ENCODE results near the gene MTF1.

The MTF1 gene

DNA sequence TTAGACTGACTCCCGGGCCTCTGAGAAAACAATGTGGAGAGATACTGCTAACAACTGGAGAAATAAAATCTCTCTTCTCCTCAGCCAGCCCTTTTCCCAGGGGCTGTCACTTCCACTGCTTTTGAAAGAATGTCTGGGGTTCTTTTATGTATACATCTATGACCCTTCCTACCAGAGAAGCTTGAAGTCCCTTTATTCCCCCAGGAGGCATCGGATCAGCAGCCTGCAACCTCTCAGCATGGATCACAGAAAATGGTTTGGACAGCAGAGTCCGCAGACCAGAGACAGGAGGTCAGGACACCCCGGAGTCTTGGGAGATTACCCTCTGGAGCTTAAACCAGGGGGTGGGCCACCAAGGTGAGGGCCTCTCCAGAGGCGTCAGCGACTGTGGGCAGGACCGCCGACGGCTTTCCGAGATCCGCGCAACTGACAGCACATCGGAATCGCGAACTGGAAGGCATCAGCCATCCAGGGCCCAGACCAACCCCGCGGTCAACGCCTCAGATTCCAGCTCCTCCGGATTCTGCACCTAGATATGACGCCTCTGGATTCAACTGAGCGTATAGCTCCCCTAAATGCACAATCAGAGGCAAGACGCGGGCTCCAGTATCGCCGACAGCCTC lies 95.5 kb downstream of the MTF1 start:
- no peaks in the 10 kb centered on the region for H3K4me1 ChIP-seq (ENCODE audit: control insufficient read depth, insufficient read depth, low read length, poor library complexity, severe bottlenecking)
- no peak overlapping the region for H3K27ac ChIP-seq (ENCODE audit: low read depth, low read length, severe bottlenecking)
- H3K9me3 ChIP-seq (ENCODE audit: control insufficient read depth, low read length), result no peaks in the 10 kb centered on the region
- 34 to 35% methylated on average over 24 of the region's 25 CpGs for WGBS, 2 experiments (ENCODE audit: insufficient coverage in 2 of 2)
- no peaks in the 10 kb centered on the region for H3K36me3 ChIP-seq (ENCODE audit: control insufficient read depth, insufficient read depth, low read length)
- H3K4me3 ChIP-seq (ENCODE audit: extremely low read depth, insufficient read depth, low read length, poor library complexity, severe bottlenecking), result no peak overlapping the region

DNA sequence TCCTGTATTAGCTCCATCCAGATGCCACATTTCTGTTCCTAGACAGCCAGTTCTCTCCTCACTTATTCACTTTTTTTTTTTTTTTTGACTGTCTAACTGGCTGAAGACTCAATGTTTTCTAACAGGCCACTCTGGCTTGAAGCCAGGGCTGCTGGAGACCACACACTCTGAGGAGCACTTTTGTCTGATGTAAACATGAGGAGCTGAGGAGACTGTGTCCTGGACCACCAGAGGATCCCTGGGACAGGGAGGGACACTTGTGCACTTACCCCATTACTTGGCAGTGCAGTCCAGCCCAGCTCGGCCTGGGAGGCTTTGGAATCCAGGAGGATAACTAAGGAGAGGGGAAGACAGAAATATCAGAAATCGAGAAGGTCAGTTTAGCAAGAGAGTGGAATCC lies 96.9 kb downstream of the MTF1 start:
- Histone ChIP-seq H3K4me1 (ENCODE audit: control insufficient read depth, insufficient read depth, low read length, poor library complexity, severe bottlenecking) (no peaks in the 10 kb centered on the region), H3K9me3 (ENCODE audit: control insufficient read depth, low read length) (no peaks in the 10 kb centered on the region), H3K4me3 (ENCODE audit: extremely low read depth, insufficient read depth, low read length, poor library complexity, severe bottlenecking) (no peak overlapping the region), H3K27ac (ENCODE audit: low read depth, low read length, severe bottlenecking) (no peak overlapping the region), H3K36me3 (ENCODE audit: control insufficient read depth, insufficient read depth, low read length) (no peaks in the 10 kb centered on the region)
- 29 to 59% methylated on average over 1 to 2 of the region's 2 CpGs for WGBS, 2 experiments (ENCODE audit: insufficient coverage in 2 of 2)

DNA sequence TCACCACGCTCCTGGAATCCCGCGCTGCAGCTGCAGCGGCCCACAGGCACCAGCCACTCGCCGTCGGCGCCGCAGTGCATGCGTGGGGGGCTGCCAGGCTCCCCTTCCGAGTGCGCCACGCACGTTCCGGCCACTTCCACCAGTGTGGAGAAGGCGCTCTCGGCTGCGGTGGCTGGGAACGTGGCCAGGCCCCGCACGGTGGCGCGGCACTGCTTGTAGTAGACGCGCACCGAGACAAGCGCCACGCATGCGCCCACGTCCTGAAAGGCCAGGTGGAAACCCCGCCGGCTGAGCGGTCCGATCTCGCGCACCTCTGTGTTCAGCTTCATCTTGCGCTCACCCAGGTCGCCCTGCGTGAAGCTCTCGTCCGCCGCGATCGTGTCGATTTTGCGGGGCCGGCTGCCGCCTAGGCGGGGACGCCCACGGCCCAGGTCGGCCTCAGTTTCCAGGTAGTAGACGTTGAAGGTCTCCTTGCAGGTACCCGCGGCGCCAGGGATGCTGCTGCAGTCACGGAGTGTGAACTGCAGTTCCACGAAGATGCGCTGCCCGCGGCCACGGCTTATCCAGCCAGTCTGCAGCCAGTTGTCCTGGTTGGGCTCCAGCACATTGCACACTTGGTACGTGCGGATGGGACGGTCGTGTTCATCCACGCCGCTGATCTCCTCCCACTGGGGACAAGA lies 97.8 kb downstream of the MTF1 start:
- no peak overlapping the region for H3K4me3 ChIP-seq (ENCODE audit: extremely low read depth, insufficient read depth, low read length, poor library complexity, severe bottlenecking)
- no peaks in the 10 kb centered on the region for H3K36me3 ChIP-seq (ENCODE audit: control insufficient read depth, insufficient read depth, low read length)
- WGBS, 2 experiments (ENCODE audit: insufficient coverage in 2 of 2), result 79 to 86% methylated on average over 64 to 68 of the region's 68 CpGs
- H3K27ac ChIP-seq (ENCODE audit: low read depth, low read length, severe bottlenecking), result no peak overlapping the region
- H3K4me1 ChIP-seq (ENCODE audit: control insufficient read depth, insufficient read depth, low read length, poor library complexity, severe bottlenecking), result no peaks in the 10 kb centered on the region
- no peaks in the 10 kb centered on the region for H3K9me3 ChIP-seq (ENCODE audit: control insufficient read depth, low read length)
